Measurements from ENCODE around the gene ANKRD13B.

Gene ANKRD13B

GRCh38 chr17:29653995-29654714, 61.2 kb downstream of the ANKRD13B start:
- peaks cover 3 to 20% (median 13%) of the 10 kb centered on the region in 5 donors for H3K36me3 ChIP-seq (ENCODE audit: control insufficient read depth in 5 of 5, insufficient read depth in 5 of 5, low read length in 5 of 5)
- no peaks in the 10 kb centered on the region for H3K9me3 ChIP-seq (ENCODE audit: control insufficient read depth in 5 of 5, low read length in 5 of 5)
- H3K4me3 ChIP-seq (ENCODE audit: low read depth in 1 of 5, low read length in 5 of 5): no peak overlapping the region

DNA sequence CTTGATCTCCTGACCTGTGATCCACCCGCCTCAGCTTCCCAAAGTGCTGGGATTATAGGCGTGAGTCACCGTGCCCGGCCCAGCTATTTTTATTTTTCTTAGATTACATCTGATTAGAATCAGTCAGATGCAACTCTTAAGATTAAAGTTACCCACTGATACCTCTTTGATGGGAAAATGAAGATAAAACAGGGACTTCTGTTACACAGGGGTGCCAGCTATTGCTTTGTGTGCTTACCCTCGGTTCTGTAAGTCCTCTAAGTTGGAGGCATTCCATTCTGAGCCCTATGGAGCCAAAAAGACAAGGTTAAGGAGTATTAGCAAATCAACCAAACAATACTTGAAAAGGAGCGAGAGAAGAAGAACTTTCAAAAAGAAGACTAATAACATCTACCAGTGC, 62.4 kb downstream of the ANKRD13B start:
- H3K4me1 ChIP-seq (ENCODE audit: control insufficient read depth in 5 of 5, insufficient read depth in 5 of 5, low read length in 5 of 5): peaks cover 0 to 28% (median 7%) of the 10 kb centered on the region in 5 donors
- peaks cover 0 to 16% (median 11%) of the 10 kb centered on the region in 5 donors for H3K36me3 ChIP-seq (ENCODE audit: control insufficient read depth in 5 of 5, insufficient read depth in 5 of 5, low read length in 5 of 5)
- peak overlapping the region; percentile 5 for H3K27ac ChIP-seq (ENCODE audit: low read depth, low read length)
- H3K9me3 ChIP-seq (ENCODE audit: control insufficient read depth in 5 of 5, low read length in 5 of 5): no peaks in the 10 kb centered on the region
- H3K4me3 ChIP-seq (ENCODE audit: low read depth in 1 of 5, low read length in 5 of 5): no peak overlapping the region
- no peaks in the 10 kb centered on the region for H3K27me3 ChIP-seq (ENCODE audit: control insufficient read depth in 5 of 5, insufficient read depth in 4 of 5, low read length in 5 of 5)
- H3K9ac ChIP-seq (ENCODE audit: low read length in 5 of 5): no peak overlapping the region

More at GRCh38 chr17:29653995-29654714, 61.2 kb downstream of the ANKRD13B start:
- Histone ChIP-seq H3K27ac (ENCODE audit: low read depth, low read length) (peak overlapping the region; percentile 76), H3K4me1 (ENCODE audit: control insufficient read depth in 5 of 5, insufficient read depth in 5 of 5, low read length in 5 of 5) (peaks cover 0 to 28% (median 7%) of the 10 kb centered on the region in 5 donors), H3K9ac (ENCODE audit: low read length in 5 of 5) (peak overlapping the region in 1 of 5 donors; percentile 10), H3K27me3 (ENCODE audit: control insufficient read depth in 5 of 5, insufficient read depth in 4 of 5, low read length in 5 of 5) (no peaks in the 10 kb centered on the region)

DNA sequence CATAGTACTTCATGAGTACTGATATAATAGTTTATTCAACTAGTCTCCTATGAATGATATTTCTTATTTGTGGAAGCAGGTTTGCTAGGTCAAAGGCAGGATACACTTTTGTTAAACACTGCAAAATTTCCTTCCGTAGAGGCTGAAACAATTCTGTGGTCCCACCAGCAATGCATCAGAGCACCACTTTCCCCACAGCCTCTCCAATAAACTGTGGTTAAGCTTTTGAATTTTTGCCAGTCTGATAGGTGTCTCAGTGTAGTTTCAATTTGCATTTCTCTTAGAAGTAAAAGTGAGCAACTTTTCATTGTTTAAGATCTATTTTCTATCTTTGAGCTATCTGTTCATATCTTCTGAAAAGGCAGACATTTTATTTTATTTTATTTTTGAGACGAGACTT, 66.2 kb downstream of the ANKRD13B start:
- H3K4me1 ChIP-seq (ENCODE audit: control insufficient read depth in 5 of 5, insufficient read depth in 5 of 5, low read length in 5 of 5): peaks cover 0 to 18% (median 9%) of the 10 kb centered on the region in 5 donors
- no peaks in the 10 kb centered on the region for H3K9me3 ChIP-seq (ENCODE audit: control insufficient read depth in 5 of 5, low read length in 5 of 5)
- H3K9ac ChIP-seq (ENCODE audit: low read length in 5 of 5): no peak overlapping the region
- no peak overlapping the region for H3K4me3 ChIP-seq (ENCODE audit: low read depth in 1 of 5, low read length in 5 of 5)
- H3K36me3 ChIP-seq (ENCODE audit: control insufficient read depth in 5 of 5, insufficient read depth in 5 of 5, low read length in 5 of 5): peaks cover 0 to 16% (median 10%) of the 10 kb centered on the region in 5 donors
- no peaks in the 10 kb centered on the region for H3K27me3 ChIP-seq (ENCODE audit: control insufficient read depth in 5 of 5, insufficient read depth in 4 of 5, low read length in 5 of 5)
- no peak overlapping the region for H3K27ac ChIP-seq (ENCODE audit: low read depth, low read length)

- no peak overlapping the region for H3K27ac ChIP-seq (ENCODE audit: low read depth, low read length)
- no peak overlapping the region for H3K9ac ChIP-seq (ENCODE audit: low read length in 5 of 5)
- no peak overlapping the region for H3K4me3 ChIP-seq (ENCODE audit: low read depth in 1 of 5, low read length in 5 of 5)
- H3K27me3 ChIP-seq (ENCODE audit: control insufficient read depth in 5 of 5, insufficient read depth in 4 of 5, low read length in 5 of 5): no peaks in the 10 kb centered on the region
- peaks cover 0 to 10% (median 9%) of the 10 kb centered on the region in 5 donors for H3K4me1 ChIP-seq (ENCODE audit: control insufficient read depth in 5 of 5, insufficient read depth in 5 of 5, low read length in 5 of 5)
- H3K9me3 ChIP-seq (ENCODE audit: control insufficient read depth in 5 of 5, low read length in 5 of 5): no peaks in the 10 kb centered on the region
- H3K36me3 ChIP-seq (ENCODE audit: control insufficient read depth in 5 of 5, insufficient read depth in 5 of 5, low read length in 5 of 5): peaks cover 9 to 26% (median 17%) of the 10 kb centered on the region in 5 donors
Observed at GRCh38 chr17:29661213-29661612, 68.3 kb downstream of the ANKRD13B start.

GRCh38 chr17:29663155-29663554, 70.2 kb downstream of the ANKRD13B start:
- H3K4me1 ChIP-seq (ENCODE audit: control insufficient read depth in 5 of 5, insufficient read depth in 5 of 5, low read length in 5 of 5): peaks cover 0 to 10% (median 9%) of the 10 kb centered on the region in 5 donors
- no peak overlapping the region for H3K4me3 ChIP-seq (ENCODE audit: low read depth in 1 of 5, low read length in 5 of 5)
- no peaks in the 10 kb centered on the region for H3K27me3 ChIP-seq (ENCODE audit: control insufficient read depth in 5 of 5, insufficient read depth in 4 of 5, low read length in 5 of 5)
- H3K27ac ChIP-seq (ENCODE audit: low read depth, low read length): peak overlapping the region; percentile 70
- H3K9ac ChIP-seq (ENCODE audit: low read length in 5 of 5): no peak overlapping the region
- no peaks in the 10 kb centered on the region for H3K9me3 ChIP-seq (ENCODE audit: control insufficient read depth in 5 of 5, low read length in 5 of 5)
- H3K36me3 ChIP-seq (ENCODE audit: control insufficient read depth in 5 of 5, insufficient read depth in 5 of 5, low read length in 5 of 5): peaks cover 17 to 41% (median 29%) of the 10 kb centered on the region in 5 donors
